Neural cell (in vitro differentiated cells): ENCODE results near the gene DNAJC12. TPM values are rescaled to one million over a fixed set of nuclear protein-coding genes. Genes with fewer than 3 reads are reported as not detected.
"Not testable (repeated sequence)": the region's sequence is repeated elsewhere in the genome, so short reads cannot be mapped to it uniquely, and the experiment has no call there.

ENCODE experiments used
- H2AFZ ChIP-seq: fragments of 200-600, 300-800 bp; sonication (generic), shearing (Covaris generic); 2 replicates; pipeline ENCODE4 v1.6.0; 2014; ENCODE audit warnings: low read depth, mild to moderate bottlenecking, antibody characterized with exemption, low read length, moderate library complexity
- H3F3A ChIP-seq: fragments of 200-600 bp; shearing (Covaris generic); 2 replicates; pipeline ENCODE4 v1.6.1; 2016; ENCODE audit warnings: mild to moderate bottlenecking, moderate library complexity, mixed read lengths, antibody characterized with exemption, low read length; ENCODE audit not compliant: insufficient read depth, poor library complexity, severe bottlenecking
- H3K27ac ChIP-seq: fragments of 200-600, 300-800 bp; sonication (generic), shearing (Covaris generic); 2 replicates; pipeline ENCODE4 v1.5.1; 2014; ENCODE audit warnings: mild to moderate bottlenecking, low read length, moderate library complexity
- H3K27me3 ChIP-seq: fragments of 300-800, 200-600 bp; sonication (generic), shearing (Covaris generic); 2 replicates; pipeline ENCODE4 v1.6.0; 2014; ENCODE audit warnings: mild to moderate bottlenecking, low read depth, low read length, moderate library complexity; ENCODE audit not compliant: insufficient read depth
- H3K36me3 ChIP-seq: fragments of 300-800, 200-600 bp; sonication (generic), shearing (Covaris generic); 2 replicates; pipeline ENCODE4 v1.5.1; 2014; ENCODE audit warnings: mild to moderate bottlenecking, antibody characterized with exemption, low read length, moderate library complexity; ENCODE audit not compliant: insufficient read depth
- H3K4me2 ChIP-seq: fragments of 300-800, 200-600 bp; sonication (generic), shearing (Covaris generic); 2 replicates; pipeline ENCODE4 v1.6.0; 2014; ENCODE audit warnings: mild to moderate bottlenecking, low read length
- H3K4me3 ChIP-seq: fragments of 300-800, 200-600 bp; sonication (generic), shearing (Covaris generic); 2 replicates; pipeline ENCODE4 v1.5.1; 2014; ENCODE audit warnings: mild to moderate bottlenecking, low read length, moderate library complexity
- H3K79me2 ChIP-seq: fragments of 200-600 bp; shearing (Covaris generic); replicated peaks from 2 replicates; pipeline ENCODE4 v1.6.0; 2014; ENCODE audit warnings: mild to moderate bottlenecking, low read length, moderate library complexity; ENCODE audit not compliant: insufficient read depth
- H3K9ac ChIP-seq: fragments of 300-800, 200-600 bp; sonication (generic), shearing (Covaris generic); 2 replicates; pipeline ENCODE4 v1.6.1; 2016; ENCODE audit warnings: mild to moderate bottlenecking, low read length, mixed read lengths
- H3K9me2 ChIP-seq: fragments of 200-600 bp; shearing (Covaris generic); 2 replicates; pipeline ENCODE4 v1.6.1; 2016; ENCODE audit warnings: mild to moderate bottlenecking, low read length, mixed read lengths; ENCODE audit not compliant: insufficient read depth
- H3K9me3 ChIP-seq: fragments of 200-600, 300-800 bp; sonication (generic), shearing (Covaris generic); 2 replicates; pipeline ENCODE4 v1.6.1; 2016; ENCODE audit warnings: mild to moderate bottlenecking, mixed run types, low read length, moderate library complexity, mixed read lengths
- H4K20me1 ChIP-seq: fragments of 200-600 bp; shearing (Covaris generic); 2 replicates; pipeline ENCODE4 v1.6.1; 2016; ENCODE audit warnings: mild to moderate bottlenecking, mixed run types; ENCODE audit not compliant: insufficient read depth
- CTCF ChIP-seq: fragments of 450-650 bp; IDR thresholded peaks from 2 replicates; pipeline ENCODE4 v1.5.1; 2014; ENCODE audit warnings: antibody characterized with exemption, mild to moderate bottlenecking, moderate library complexity; ENCODE audit not compliant: poor library complexity, severe bottlenecking
- EP300 ChIP-seq: fragments of 450-650 bp; conservative IDR thresholded peaks from 2 replicates; pipeline ENCODE4 v1.6.1; 2014; ENCODE audit warnings: antibody characterized with exemption, mild to moderate bottlenecking, moderate library complexity; ENCODE audit not compliant: poor library complexity, severe bottlenecking
- EZH2 ChIP-seq: fragments of 200-600, 300-800 bp; shearing (Covaris generic), sonication (generic); IDR thresholded peaks from 2 replicates; pipeline ENCODE4 v1.6.1; 2014; ENCODE audit warnings: antibody characterized with exemption, low read length, borderline replicate concordance, mild to moderate bottlenecking; ENCODE audit not compliant: insufficient read depth, poor library complexity, severe bottlenecking
- MXI1 ChIP-seq: fragments of 450-650 bp; conservative IDR thresholded peaks from 2 replicates; pipeline ENCODE4 v1.6.1; 2014; ENCODE audit warnings: antibody characterized with exemption, mild to moderate bottlenecking; ENCODE audit not compliant: poor library complexity, severe bottlenecking
- POLR2AphosphoS5 ChIP-seq: IDR thresholded peaks from 2 replicates; pipeline ENCODE4 v1.6.1; 2012
- RAD21 ChIP-seq: fragments of 450-650 bp; conservative IDR thresholded peaks from 2 replicates; pipeline ENCODE4 v1.6.1; 2014; ENCODE audit warnings: antibody characterized with exemption, mild to moderate bottlenecking, moderate library complexity
- REST ChIP-seq: IDR thresholded peaks from 2 replicates; pipeline ENCODE4 v1.6.1; 2012; ENCODE audit warnings: borderline replicate concordance
- SMC3 ChIP-seq: fragments of 450-650 bp; conservative IDR thresholded peaks from 2 replicates; pipeline ENCODE4 v1.6.1; 2014; ENCODE audit warnings: antibody characterized with exemption, mild to moderate bottlenecking, moderate library complexity; ENCODE audit not compliant: poor library complexity
- TAF1 ChIP-seq: IDR thresholded peaks from 2 replicates; pipeline ENCODE4 v1.6.1; 2012; ENCODE audit warnings: low read depth
- polyA plus RNA-seq: library from polyadenylated mRNA; depleted of rRNA; stranded (reverse); fragments of >200 nt; gene quantifications from 2 replicates; pipeline ENCODE4 v1.2.3, GENCODE V29; 2014

DNAJC12 gene
- polyA plus RNA-seq, 1 donor from 2014 or later: 32.2 TPM

GRCh38 chr10:67780759-67781538 lies 57.0 kb downstream of the DNAJC12 start:
- Histone ChIP-seq H3K4me2 (no peak overlapping the region), H3K36me3 (no peaks in the 10 kb centered on the region), H3K79me2 (no peaks in the 10 kb centered on the region), H3F3A (no peaks in the 10 kb centered on the region), H2AFZ (no peak overlapping the region), H3K9me2 (no peaks in the 10 kb centered on the region), H4K20me1 (no peaks in the 10 kb centered on the region), H3K9me3 (no peaks in the 10 kb centered on the region), H3K4me3 (no peak overlapping the region), H3K9ac (no peak overlapping the region), H3K27ac (no peak overlapping the region), H3K27me3 (no peaks in the 10 kb centered on the region)
- TF ChIP-seq MXI1 (no peak), EZH2 (no peak), EP300 (no peak), SMC3 (no peak), RAD21 (no peak)

GRCh38 chr10:67780204-67780621 lies 57.8 kb downstream of the DNAJC12 start:
- not testable (repeated sequence) for H3K4me3 ChIP-seq, H3K79me2 ChIP-seq

GRCh38 chr10:67779465-67780203 lies 58.4 kb downstream of the DNAJC12 start:
- Histone ChIP-seq H3K9me3 (no peaks in the 10 kb centered on the region), H3K79me2 (no peaks in the 10 kb centered on the region), H3K4me2 (no peak overlapping the region), H3K4me3 (no peak overlapping the region), H2AFZ (no peak overlapping the region), H3K27ac (no peak overlapping the region), H3K27me3 (no peaks in the 10 kb centered on the region), H3K9me2 (no peaks in the 10 kb centered on the region), H3K36me3 (no peaks in the 10 kb centered on the region), H3F3A (no peaks in the 10 kb centered on the region), H3K9ac (no peak overlapping the region), H4K20me1 (no peaks in the 10 kb centered on the region)
- TF ChIP-seq REST (no peak), TAF1 (no peak), POLR2AphosphoS5 (no peak), CTCF (peak; percentile 91), SMC3 (peak; percentile 90), RAD21 (peak; percentile 93), MXI1 (no peak), EP300 (no peak), EZH2 (no peak)

More at GRCh38 chr10:67780204-67780621, 57.8 kb downstream of the DNAJC12 start:
- not testable (repeated sequence) for H3K27me3 ChIP-seq, H3K27ac ChIP-seq, H4K20me1 ChIP-seq, H3K4me2 ChIP-seq, H3K36me3 ChIP-seq, H2AFZ ChIP-seq, H3K9me2 ChIP-seq, H3K9ac ChIP-seq, H3F3A ChIP-seq, H3K9me3 ChIP-seq
